Measurements from ENCODE around the gene ELK3. TPM values are rescaled to one million over a fixed set of nuclear protein-coding genes. Genes with fewer than 3 reads are reported as not detected.

ELK3 gene
- total RNA-seq, 1 donor from 2014 or later = 18.6 TPM

Other genes starting within 250 kb of the ELK3 start
- gene HAL, start 198.0 kb upstream of the ELK3 start, total RNA-seq = 0.22 TPM
- 35.5 TPM for gene LTA4H, start 158.8 kb upstream of the ELK3 start, total RNA-seq
- gene CDK17, start 206.1 kb downstream of the ELK3 start, total RNA-seq = 22.9 TPM